GM18870 (cell line): ENCODE results near the gene RAB3IL1.
"Not testable (repeated sequence)": the region's sequence is repeated elsewhere in the genome, so short reads cannot be mapped to it uniquely, and the experiment has no call there.

Source experiments
- ATAC-seq: cut with Tn5 transposase; IDR thresholded peaks from one replicate; pipeline ENCODE4 v1.9.1; 2021; ENCODE audit warnings: moderate library complexity; ENCODE audit not compliant: unreplicated experiment

The RAB3IL1 gene

GRCh38 chr11:61888590-61888989 is 28.8 kb downstream of the RAB3IL1 start:
- no peak for ATAC-seq

- no peak for ATAC-seq
Observed at GRCh38 chr11:61887839-61888494, 29.4 kb downstream of the RAB3IL1 start.

DNA sequence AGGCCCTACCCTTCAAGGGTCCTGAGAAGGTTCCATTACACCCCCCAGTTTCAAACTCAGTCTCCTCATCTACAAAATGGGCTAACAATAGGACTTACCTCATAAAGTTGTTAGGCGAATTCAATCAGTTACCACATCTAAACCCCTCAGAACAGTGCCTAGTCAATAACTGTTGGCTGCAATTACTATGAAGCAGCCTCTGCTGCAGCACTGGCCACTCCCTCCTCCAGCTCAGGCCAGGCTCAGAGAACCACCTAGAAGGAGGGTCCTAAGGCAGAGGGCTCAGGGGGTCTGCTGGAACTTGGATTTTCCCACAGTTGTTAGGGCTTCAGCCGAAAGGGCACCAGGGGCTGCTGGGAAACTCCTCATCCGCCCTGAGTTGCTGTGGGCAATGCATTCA is 30.7 kb downstream of the RAB3IL1 start:
- no peak for ATAC-seq

- ATAC-seq, result no peak
Observed at GRCh38 chr11:61885784-61886580, 31.4 kb downstream of the RAB3IL1 start.

DNA sequence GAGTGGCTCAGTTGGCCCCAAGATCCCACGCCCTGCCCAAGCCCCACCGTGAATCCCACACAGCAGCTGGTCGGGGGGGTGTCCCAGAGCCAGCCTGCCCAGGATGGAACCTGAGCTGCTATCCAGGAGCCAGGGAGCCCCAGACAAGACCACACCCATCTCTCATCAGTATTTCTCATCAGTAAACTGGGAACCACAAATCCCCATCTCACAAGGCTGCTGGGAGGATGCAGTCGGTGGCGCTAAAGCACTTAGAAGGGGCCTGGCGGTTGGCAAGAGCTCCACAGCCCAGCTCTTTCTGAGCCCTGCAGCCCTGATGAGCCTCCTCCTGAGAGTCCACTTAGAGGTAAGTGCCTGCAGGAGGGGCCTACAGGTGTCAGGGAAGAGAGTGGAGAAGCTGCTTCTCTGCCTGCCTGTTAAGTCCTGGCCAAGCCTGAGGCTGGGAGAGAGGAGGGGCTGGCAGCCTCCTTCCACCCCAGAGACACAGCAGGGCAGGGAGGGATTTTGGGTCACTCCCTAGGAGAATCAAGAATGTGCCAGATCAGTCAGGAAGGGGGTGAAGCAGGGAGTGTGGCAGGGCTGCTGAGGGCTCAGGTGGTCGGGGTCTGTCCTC is 32.1 kb downstream of the RAB3IL1 start:
- ATAC-seq, result no peak

DNA sequence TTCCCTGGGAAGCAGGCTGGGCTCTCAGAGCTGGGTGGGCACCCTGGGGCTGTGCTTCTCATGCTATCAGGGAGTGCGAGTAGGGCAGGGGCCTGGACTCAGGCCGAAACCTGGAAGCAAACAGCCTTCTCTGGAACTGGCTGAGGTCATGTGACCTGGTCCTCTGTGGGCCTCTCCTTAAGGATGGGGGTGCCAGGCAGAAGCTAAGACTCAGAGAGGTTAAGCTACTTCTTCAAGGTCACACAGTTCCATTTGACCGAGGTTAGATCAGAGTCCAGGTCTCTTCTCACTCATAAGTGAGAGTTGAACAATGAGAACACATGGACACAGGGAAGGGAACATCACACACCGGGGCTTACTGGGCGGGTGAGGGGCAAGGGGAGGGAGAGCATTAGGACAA is 33.4 kb downstream of the RAB3IL1 start:
- ATAC-seq, result no peak

DNA sequence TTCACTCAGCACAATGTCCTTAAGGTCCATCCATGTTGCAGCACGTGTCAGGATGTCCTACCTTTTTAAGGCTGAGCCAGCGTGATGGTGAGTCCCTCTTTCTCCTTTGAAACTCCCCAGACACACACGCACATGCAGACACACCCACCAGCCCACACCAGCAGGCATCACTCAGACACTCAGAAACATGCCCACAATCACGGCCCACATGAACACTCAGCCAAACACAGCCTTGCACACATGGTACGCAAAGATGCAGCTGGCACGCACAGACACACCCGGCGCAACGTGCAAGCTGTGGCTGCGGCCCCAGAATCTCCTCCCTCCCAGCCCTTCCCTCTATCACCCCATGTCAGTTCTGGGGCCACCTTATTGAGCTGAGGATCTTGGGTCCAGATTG is 34.0 kb downstream of the RAB3IL1 start:
- ATAC-seq, result no peak

DNA sequence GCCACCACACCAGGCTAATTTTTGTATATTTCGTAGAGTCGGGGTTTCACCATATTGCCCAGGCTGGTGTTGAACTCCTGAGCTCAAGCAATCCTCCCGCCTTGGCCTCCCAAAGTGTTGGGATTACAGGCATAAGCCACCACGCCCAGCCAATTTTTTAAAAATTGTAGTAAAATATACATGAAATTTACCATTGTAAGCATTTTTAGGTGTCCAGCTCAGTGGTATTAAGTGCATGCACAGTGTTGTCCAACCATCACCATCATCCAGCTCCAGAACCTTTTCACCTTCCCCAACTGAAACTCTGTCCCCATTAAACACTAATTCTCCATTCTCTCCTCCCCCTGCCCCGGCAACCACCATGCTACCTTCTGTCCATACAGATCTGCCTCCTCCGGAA is 34.5 kb downstream of the RAB3IL1 start:
- no peak for ATAC-seq

DNA sequence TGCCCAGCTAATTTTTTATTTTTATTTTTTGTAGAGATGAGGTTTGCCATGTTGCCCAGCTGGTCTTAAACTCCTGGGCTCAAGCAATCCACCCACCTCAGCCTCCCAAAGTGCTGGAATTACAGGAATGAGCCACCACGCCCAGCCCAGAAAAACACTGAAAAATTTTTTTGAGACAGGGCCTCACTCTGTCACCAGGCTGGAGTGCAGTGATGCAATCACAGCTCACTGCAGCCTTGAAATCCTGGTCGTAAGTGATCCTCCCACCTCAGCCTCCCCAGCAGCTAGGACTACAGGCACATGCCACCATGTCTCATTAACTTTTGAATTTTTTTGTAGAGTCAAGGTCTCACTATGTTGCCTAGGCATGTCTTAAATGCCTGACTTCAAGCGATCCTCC is 35.1 kb downstream of the RAB3IL1 start:
- not testable (repeated sequence) for ATAC-seq

DNA sequence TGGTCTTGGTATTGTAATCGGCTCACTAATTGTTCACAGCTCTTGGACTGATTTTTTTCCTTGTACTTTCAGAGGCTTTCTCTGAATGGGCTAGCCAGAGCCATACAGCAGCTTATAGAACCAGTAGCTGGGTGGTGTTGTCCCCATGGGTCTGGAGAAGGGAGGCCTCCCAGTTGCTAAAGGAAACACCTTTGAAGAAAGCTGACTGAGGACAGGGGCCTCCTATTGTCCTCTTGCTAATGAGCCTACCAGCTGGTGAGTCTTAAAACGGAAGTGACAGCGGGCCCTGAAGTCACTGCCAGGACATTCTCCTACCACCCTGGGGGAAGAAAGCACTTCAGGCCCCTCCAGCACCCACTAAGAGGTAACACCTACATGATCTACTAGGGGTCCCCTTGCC is 36.0 kb downstream of the RAB3IL1 start:
- no peak for ATAC-seq

DNA sequence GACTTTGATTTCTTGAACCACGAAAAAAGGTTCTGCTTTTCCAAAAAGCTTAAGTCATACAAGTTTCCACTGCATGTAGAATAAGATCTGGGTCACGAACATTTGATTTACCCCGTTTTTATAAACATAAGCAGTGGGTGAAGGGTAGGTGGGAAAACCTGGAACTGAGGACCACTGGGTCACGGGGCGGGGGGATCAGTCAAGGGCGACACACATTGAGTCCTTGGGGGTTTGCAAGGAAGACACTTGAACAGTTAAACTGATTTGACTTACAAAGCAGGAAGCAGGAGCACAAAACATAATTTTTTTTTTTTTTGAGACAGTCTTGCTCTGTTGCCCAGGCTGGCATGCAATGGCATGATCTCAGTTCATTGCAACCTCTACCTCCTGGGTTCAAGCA is 36.9 kb downstream of the RAB3IL1 start:
- no peak for ATAC-seq

DNA sequence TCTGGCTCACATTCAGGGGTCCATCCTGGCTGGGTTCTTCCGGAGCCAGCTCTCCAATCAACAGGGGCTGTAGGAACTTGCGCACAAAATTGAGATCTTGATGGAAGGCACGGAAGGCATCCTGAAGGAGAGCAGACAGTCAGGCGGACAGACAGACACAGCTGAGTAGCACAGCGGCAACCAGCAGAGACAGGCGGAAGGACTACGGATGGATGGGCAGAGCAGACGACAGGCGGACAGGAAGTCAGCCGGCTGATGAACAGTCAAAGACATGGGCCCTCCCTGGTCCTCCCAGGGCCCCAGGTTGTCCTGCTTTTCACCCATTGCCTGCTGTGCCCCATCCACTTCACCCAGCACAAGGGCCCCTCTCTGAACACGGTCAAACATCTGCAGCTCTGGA is 37.3 kb downstream of the RAB3IL1 start:
- no peak for ATAC-seq

- no peak for ATAC-seq
Observed at GRCh38 chr11:61879152-61879551, 38.2 kb downstream of the RAB3IL1 start.

DNA sequence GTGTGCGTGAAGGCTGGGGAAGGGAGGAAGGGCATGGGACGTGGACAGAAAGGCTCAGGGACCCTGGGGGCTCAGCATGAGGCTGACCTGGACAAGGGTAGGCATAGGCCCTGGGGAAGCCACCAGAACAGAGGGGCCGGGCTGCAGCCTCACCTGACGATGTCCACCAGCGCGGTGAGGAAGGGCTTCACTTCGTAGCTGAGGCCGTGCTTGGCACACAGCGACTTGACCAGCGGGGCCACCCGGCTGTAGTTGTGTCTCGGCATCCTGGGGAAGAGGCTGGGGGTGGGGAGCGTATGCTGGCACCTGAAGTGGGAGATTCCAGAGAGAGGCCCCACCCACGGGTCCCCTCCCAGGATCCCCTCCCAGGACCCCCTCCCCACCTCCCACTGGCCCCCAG is 41.7 kb downstream of the RAB3IL1 start:
- no peak for ATAC-seq

DNA sequence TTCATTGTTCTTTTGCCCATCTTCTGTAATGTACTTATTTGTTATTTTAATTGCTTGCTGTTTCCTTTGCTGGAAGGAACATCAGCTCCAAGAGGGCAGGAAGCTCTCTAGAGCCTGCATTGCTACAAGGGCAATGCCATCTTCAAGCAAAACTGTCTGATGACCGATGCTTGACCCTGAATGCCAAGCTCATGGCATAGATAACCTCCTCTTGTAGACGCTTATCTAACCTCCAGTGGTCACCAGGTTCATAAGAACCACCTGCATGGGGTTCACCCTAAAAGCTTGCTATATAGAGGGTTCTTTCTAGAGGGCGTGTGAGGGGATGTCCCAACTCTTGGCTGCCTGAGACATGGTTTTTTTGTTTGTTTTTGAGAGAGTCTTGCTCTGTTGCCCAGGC is 42.5 kb downstream of the RAB3IL1 start:
- ATAC-seq, result no peak

GRCh38 chr11:61874377-61874809 is 43.0 kb downstream of the RAB3IL1 start:
- no peak for ATAC-seq

- ATAC-seq, result no peak
Observed at GRCh38 chr11:61873588-61874376, 43.6 kb downstream of the RAB3IL1 start.

- ATAC-seq, result no peak
Observed at GRCh38 chr11:61872935-61873565, 44.3 kb downstream of the RAB3IL1 start.

DNA sequence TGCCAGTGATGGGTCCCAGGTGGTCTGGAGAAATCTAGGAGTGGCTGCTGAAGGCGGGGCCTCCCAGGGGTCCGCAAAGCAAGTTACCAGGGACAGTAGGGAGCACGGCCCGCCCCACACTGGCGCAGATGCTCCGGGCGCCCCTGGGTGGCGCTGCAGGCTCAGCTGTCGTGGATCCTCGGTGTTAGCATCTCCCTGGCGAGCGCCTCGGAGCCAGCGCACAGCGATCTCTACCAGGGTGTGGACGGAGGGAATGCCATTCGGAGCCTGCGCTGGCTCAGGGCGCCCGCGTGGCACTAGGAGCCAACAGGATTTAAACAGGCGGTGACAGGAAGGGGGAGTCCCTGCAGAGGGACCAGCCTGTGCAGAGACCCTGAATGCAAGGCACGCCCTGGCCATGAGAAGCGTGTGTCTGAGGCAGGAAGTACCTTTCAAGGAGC is 46.2 kb downstream of the RAB3IL1 start:
- ATAC-seq, result no peak

DNA sequence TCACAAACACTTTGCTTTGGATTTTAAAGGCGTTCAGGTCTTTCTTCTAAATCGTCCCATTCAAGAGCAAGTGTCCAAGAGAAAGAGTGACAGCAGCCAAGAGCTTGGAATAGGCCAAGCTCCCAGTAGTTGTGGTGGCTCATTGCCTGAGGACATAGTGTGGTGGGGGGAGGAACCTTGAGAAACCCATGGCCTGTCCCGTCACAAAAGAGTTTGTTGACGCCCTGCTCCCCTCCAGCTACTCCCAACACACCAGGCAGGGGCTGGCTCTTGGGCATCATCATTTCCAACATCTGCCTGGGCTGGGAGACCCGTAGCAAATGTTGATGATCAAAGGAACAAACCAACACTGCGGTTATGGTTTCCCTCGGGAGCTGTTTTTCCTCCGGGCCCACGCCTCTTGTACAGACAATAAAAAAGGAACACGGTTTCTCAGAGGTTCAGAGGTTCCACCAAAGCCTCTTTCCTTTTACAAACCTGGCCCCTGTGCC is 46.8 kb downstream of the RAB3IL1 start:
- no peak for ATAC-seq
